Peyer's patch (tissue), 4 donors: ENCODE results near the gene FKBP2.

ENCODE experiments used
- CTCF ChIP-seq, 6 experiments: fragments of 450-650 bp in 4 of 6; fragments of 200-600 bp in 2 of 6; sonication (generic) in 1 of 6; IDR thresholded peaks; one replicate each; pipeline ENCODE4 v1.5.1; 2017 to 2019; ENCODE audit warnings: antibody characterized with exemption in 6 of 6, mild to moderate bottlenecking in 3 of 6, moderate library complexity in 1 of 6
- POLR2A ChIP-seq, 2 donors: fragments of 450-650 bp; IDR thresholded peaks; one replicate each; pipeline ENCODE4 v1.5.1; 2017; ENCODE audit warnings: antibody characterized with exemption in 2 of 2, mild to moderate bottlenecking in 2 of 2, moderate library complexity in 2 of 2

- TF ChIP-seq POLR2A (IDR thresholded peaks at IDR 0.05), result no peak
- no peak for TF ChIP-seq CTCF (IDR thresholded peaks at IDR 0.05)
Observed at GRCh38 chr11:64259533-64260067, 18.7 kb downstream of the FKBP2 start.
